H9 (cell line): ENCODE results near the gene PNPLA7. TPM values are rescaled to one million over a fixed set of nuclear protein-coding genes. Genes with fewer than 3 reads are reported as not detected.

ENCODE experiments used
- DNase-seq: peaks from one replicate; pipeline ENCODE4 v3.0.0-alpha.2; 2017
- H2AFZ ChIP-seq: one replicate; pipeline ENCODE4 v1.6.1; 2013; ENCODE audit warnings: mild to moderate bottlenecking, low read length, control low read depth, moderate library complexity
- H2AK5ac ChIP-seq: 2 replicates; pipeline ENCODE4 v1.6.1; 2013; ENCODE audit warnings: low read length, control low read depth, mixed read lengths; ENCODE audit not compliant: insufficient read length
- H2BK120ac ChIP-seq: one replicate; pipeline ENCODE4 v1.6.1; 2013; ENCODE audit warnings: low read depth, mild to moderate bottlenecking, low read length, control low read depth, inconsistent platforms; ENCODE audit not compliant: poor library complexity, severe bottlenecking
- H2BK12ac ChIP-seq: 2 replicates; pipeline ENCODE4 v1.6.1; 2013; ENCODE audit warnings: low read length, control low read depth, mixed read lengths, low read depth; ENCODE audit not compliant: insufficient read length
- H2BK15ac ChIP-seq: 2 replicates; pipeline ENCODE4 v1.6.1; 2013; ENCODE audit warnings: low read depth, low read length, control low read depth
- H2BK20ac ChIP-seq: one replicate; pipeline ENCODE4 v1.6.1; 2013; ENCODE audit warnings: low read depth, mild to moderate bottlenecking, low read length, control low read depth, inconsistent platforms; ENCODE audit not compliant: poor library complexity, severe bottlenecking
- H2BK5ac ChIP-seq: 2 replicates; pipeline ENCODE4 v1.6.1; 2013; ENCODE audit warnings: low read length, control low read depth, mixed read lengths; ENCODE audit not compliant: insufficient read length
- H3K14ac ChIP-seq: 2 replicates; pipeline ENCODE4 v1.6.1; 2013; ENCODE audit warnings: low read length, control low read depth; ENCODE audit not compliant: insufficient read depth
- H3K18ac ChIP-seq: 2 replicates; pipeline ENCODE4 v1.6.1; 2013; ENCODE audit warnings: low read depth, mild to moderate bottlenecking, mixed read lengths, low read length, control low read depth; ENCODE audit not compliant: insufficient read length
- H3K23ac ChIP-seq: 2 replicates; pipeline ENCODE4 v1.6.1; 2013; ENCODE audit warnings: low read length, control low read depth, mixed read lengths, low read depth; ENCODE audit not compliant: insufficient read length
- H3K23me2 ChIP-seq: 2 replicates; pipeline ENCODE4 v1.6.1; 2013; ENCODE audit warnings: low read depth, mild to moderate bottlenecking, mixed read lengths, low read length, control low read depth; ENCODE audit not compliant: insufficient read length, poor library complexity, severe bottlenecking
- H3K27ac ChIP-seq: 2 replicates; pipeline ENCODE4 v1.5.1; 2013; ENCODE audit warnings: low read length, control low read depth, mixed read lengths, low read depth; ENCODE audit not compliant: insufficient read length
- H3K27me3 ChIP-seq: 2 replicates; pipeline ENCODE4 v1.6.1; 2013; ENCODE audit warnings: low read length, control low read depth, inconsistent platforms; ENCODE audit not compliant: insufficient read depth
- H3K4ac ChIP-seq: 2 replicates; pipeline ENCODE4 v1.6.1; 2013; ENCODE audit warnings: low read depth, mild to moderate bottlenecking, control low read depth, inconsistent platforms, low read length, moderate library complexity
- H3K4me1 ChIP-seq: 2 replicates; pipeline ENCODE4 v1.6.1; 2013; ENCODE audit warnings: low read length, control low read depth, inconsistent platforms; ENCODE audit not compliant: insufficient read depth
- H3K4me2 ChIP-seq: 2 replicates; pipeline ENCODE4 v1.6.1; 2013; ENCODE audit warnings: low read length, control low read depth, mixed read lengths; ENCODE audit not compliant: insufficient read length, insufficient read depth
- H3K56ac ChIP-seq: 2 replicates; pipeline ENCODE4 v1.6.1; 2013; ENCODE audit warnings: low read depth, mild to moderate bottlenecking, mixed read lengths, low read length, control low read depth; ENCODE audit not compliant: insufficient read length
- H3K79me1 ChIP-seq: 2 replicates; pipeline ENCODE4 v1.6.1; 2013; ENCODE audit warnings: low read depth, mild to moderate bottlenecking, moderate library complexity, low read length, control low read depth, inconsistent platforms; ENCODE audit not compliant: insufficient read depth, poor library complexity, severe bottlenecking
- H3K79me2 ChIP-seq: 2 replicates; pipeline ENCODE4 v1.6.1; 2013; ENCODE audit warnings: low read length, control low read depth, inconsistent platforms; ENCODE audit not compliant: insufficient read depth
- H3K9ac ChIP-seq: 2 replicates; pipeline ENCODE4 v1.6.1; 2013; ENCODE audit warnings: low read length, control low read depth, mixed read lengths; ENCODE audit not compliant: insufficient read length; ENCODE audit errors: extremely low read depth
- H3K9me3 ChIP-seq: one replicate; pipeline ENCODE4 v1.6.1; 2013; ENCODE audit warnings: low read depth, low read length, inconsistent platforms; ENCODE audit not compliant: control insufficient read depth
- H3T11ph ChIP-seq: one replicate; pipeline ENCODE4 v1.6.1; 2013; ENCODE audit warnings: mild to moderate bottlenecking, low read length, control low read depth, inconsistent platforms
- H4K20me1 ChIP-seq: one replicate; pipeline ENCODE4 v1.6.1; 2013; ENCODE audit not compliant: control insufficient read depth, insufficient read length, insufficient read depth
- H4K5ac ChIP-seq: 2 replicates; pipeline ENCODE4 v1.6.1; 2013; ENCODE audit warnings: low read depth, mild to moderate bottlenecking, mixed read lengths, low read length, control low read depth; ENCODE audit not compliant: insufficient read length
- H4K8ac ChIP-seq: replicated peaks from 2 replicates; pipeline ENCODE4 v1.6.1; 2013; ENCODE audit warnings: low read length, control low read depth, mixed read lengths, low read depth; ENCODE audit not compliant: insufficient read length
- H4K91ac ChIP-seq: 2 replicates; pipeline ENCODE4 v1.6.1; 2013; ENCODE audit warnings: low read depth, mild to moderate bottlenecking, moderate library complexity, mixed read lengths, low read length, control low read depth; ENCODE audit not compliant: insufficient read length
- H3K27ac Mint-ChIP-seq, 3 experiments: 2 replicates in 2 of 3; 3 replicates in 1 of 3; pipeline ENCODE4 v1.8.0; 2020 to 2021; ENCODE audit warnings: mixed read lengths in 3 of 3, mild to moderate bottlenecking in 1 of 3, moderate library complexity in 1 of 3
- H3K27me3 Mint-ChIP-seq: 2 replicates; pipeline ENCODE4 v1.8.0; 2021; ENCODE audit warnings: low read depth, mild to moderate bottlenecking, moderate library complexity, mixed read lengths
- H3K36me3 Mint-ChIP-seq, 3 experiments: 2 replicates in 2 of 3; 3 replicates in 1 of 3; pipeline ENCODE4 v1.8.0; 2020 to 2021; ENCODE audit warnings: low read depth in 3 of 3, mixed read lengths in 3 of 3; ENCODE audit not compliant: insufficient read depth in 1 of 3
- H3K4me1 Mint-ChIP-seq, 2 experiments: 2 replicates each; pipeline ENCODE4 v1.8.0; 2020; ENCODE audit warnings: mixed read lengths in 2 of 2
- H3K4me3 Mint-ChIP-seq, 2 experiments: 2 replicates in 1 of 2; 3 replicates in 1 of 2; pipeline ENCODE4 v1.8.0; 2020 to 2021; ENCODE audit warnings: mild to moderate bottlenecking in 2 of 2, mixed read lengths in 2 of 2, moderate library complexity in 1 of 2
- H3K9me3 Mint-ChIP-seq, 2 experiments: 2 replicates in 1 of 2; 3 replicates in 1 of 2; pipeline ENCODE4 v1.8.0; 2020; ENCODE audit warnings: mild to moderate bottlenecking in 2 of 2, mixed read lengths in 2 of 2, moderate library complexity in 1 of 2
- CTCF ChIP-seq: fragments of 200-600 bp; sonication (generic); conservative IDR thresholded peaks from 3 replicates; pipeline ENCODE4 v1.8.0; 2021; ENCODE audit warnings: antibody characterized with exemption, mild to moderate bottlenecking
- WGBS: extraction: QIAGEN DNeasy Blood & Tissue Kit; methylation state at CpG from one replicate; pipeline ENCODE4 v1.1.7; 2013; ENCODE audit warnings: missing lambda C conversion rate, low lambda C conversion rate, mixed read lengths; ENCODE audit not compliant: insufficient read length; ENCODE audit errors: extremely low coverage; 5-methylcytosine and 5-hydroxymethylcytosine counted together
- total RNA-seq: library from RNA; stranded (reverse); gene quantifications from 2 replicates; pipeline ENCODE4 v1.2.1, GENCODE V29; 2021

Gene PNPLA7
- total RNA-seq, 1 experiment from 2014 or later = 1.8 TPM

DNA sequence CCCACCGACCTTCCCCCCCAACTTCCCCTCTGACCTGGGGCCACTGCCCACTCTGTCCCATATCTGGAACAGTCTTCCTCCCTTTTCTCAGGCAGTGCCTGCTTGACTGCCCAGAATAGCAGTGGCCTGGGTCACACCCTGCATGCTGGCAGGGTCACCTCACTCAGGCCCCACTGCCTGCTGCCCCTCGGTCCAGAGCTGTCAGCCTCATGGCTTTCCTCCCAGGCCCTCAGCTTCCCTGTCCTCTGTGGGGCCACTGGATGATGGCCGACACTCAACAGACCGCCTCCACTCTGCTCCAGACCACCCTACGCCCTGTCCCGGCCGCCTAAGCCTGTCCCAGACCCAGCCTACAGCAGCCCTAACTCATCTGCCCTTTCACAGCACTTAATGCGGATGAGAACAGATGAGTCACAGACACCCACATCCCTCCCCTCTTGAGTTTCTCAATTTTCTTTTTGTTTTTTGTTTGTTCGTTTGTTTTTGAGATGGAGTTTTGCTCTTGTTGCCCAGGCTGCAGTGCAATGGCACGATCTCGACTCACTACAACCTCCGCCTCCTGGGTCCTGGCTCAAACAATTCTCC lies 5.9 kb downstream of the PNPLA7 start:
- DNase-seq = no peak
- H3K79me2 ChIP-seq = no peaks in the 10 kb centered on the region
- H3K18ac ChIP-seq = no peak overlapping the region
- no peaks in the 10 kb centered on the region for H4K20me1 ChIP-seq
- no peak overlapping the region for H2BK5ac ChIP-seq
- H3K14ac ChIP-seq = no peak overlapping the region
- no peak overlapping the region for H3K23ac ChIP-seq
- Mint-ChIP-seq H3K27ac (no peak overlapping the region; a peak in 2 of 7 replicates), H3K4me3 (no peak overlapping the region), H3K36me3 (peaks cover 10 to 17% (median 15%) of the 10 kb centered on the region in 3 experiments), H3K4me1 (peaks cover 0 to 4% of the 10 kb centered on the region in 2 experiments; a peak in 1 of 4 replicates), H3K9me3 (peaks cover 18 to 23% of the 10 kb centered on the region in 2 experiments), H3K27me3 (no peaks in the 10 kb centered on the region; the same call in 1 of the 2 replicates)
- no peaks in the 10 kb centered on the region for H3K4me1 ChIP-seq
- H2BK15ac ChIP-seq = no peak overlapping the region
- no peak overlapping the region for H3K4ac ChIP-seq
- H2BK20ac ChIP-seq = no peak overlapping the region
- no peaks in the 10 kb centered on the region for H3K27me3 ChIP-seq
- no peak overlapping the region for H3K27ac ChIP-seq
- no peak overlapping the region for H2AFZ ChIP-seq
- no peaks in the 10 kb centered on the region for H3K23me2 ChIP-seq
- no CpG with 5 or more reads among the region's 12 CpGs for WGBS
- no peak overlapping the region for H2BK120ac ChIP-seq
- H3T11ph ChIP-seq = no peak overlapping the region
- H2AK5ac ChIP-seq = no peak overlapping the region
- no peak overlapping the region for H3K4me2 ChIP-seq
- no peaks in the 10 kb centered on the region for H3K9me3 ChIP-seq
- H4K91ac ChIP-seq = no peak overlapping the region
- no peak overlapping the region for H4K5ac ChIP-seq
- no peak overlapping the region for H4K8ac ChIP-seq
- H3K56ac ChIP-seq = no peak overlapping the region
- no peak for TF ChIP-seq CTCF
- no peaks in the 10 kb centered on the region for H3K79me1 ChIP-seq
- no peak overlapping the region for H2BK12ac ChIP-seq
- no peak overlapping the region for H3K9ac ChIP-seq
